A673 (cell line): ENCODE data around the gene TGFB1I1. TPM values are rescaled to one million over a fixed set of nuclear protein-coding genes. Genes with fewer than 3 reads are reported as not detected.

Experiments used
- BruUV-seq: library from RNA; stranded (reverse); fragments of 400-500 nt; replicated peaks from 2 replicates; lab custom pipeline; 2021; lab: Mats Ljungman, UMichigan
- CTCF ChIA-PET: fragments of 300-600 bp; sonication (Branson Sonifier 250); formaldehyde crosslinking; loops from one replicate; lab custom pipeline; 2022; ENCODE audit warnings: antibody characterized with exemption; lab: Charles Lee
- POLR2A ChIA-PET: fragments of 300-600 bp; sonication (Branson Sonifier 250); formaldehyde crosslinking; loops from one replicate; lab custom pipeline; 2022; ENCODE audit warnings: antibody characterized with exemption; ENCODE audit not compliant: low non-redundant PET; lab: Charles Lee
- DNase-seq: peaks from one replicate; pipeline ENCODE4 v3.0.0-alpha.2; 2015; ENCODE audit warnings: low spot score
- H3K27ac ChIP-seq: fragments of 200-600 bp; sonication (generic); 2 replicates; pipeline ENCODE4 v1.5.1; 2016; ENCODE audit warnings: mixed run types, low read depth, mild to moderate bottlenecking, mixed read lengths, antibody characterized with exemption, low read length; ENCODE audit not compliant: poor library complexity, severe bottlenecking
- H3K27me3 ChIP-seq: fragments of 200-600 bp; sonication (generic); replicated peaks from 2 replicates; pipeline ENCODE4 v1.6.1; 2017; ENCODE audit warnings: mixed run types, low read depth, mild to moderate bottlenecking, mixed read lengths, antibody characterized with exemption, low read length; ENCODE audit not compliant: insufficient read depth, poor library complexity
- H3K36me3 ChIP-seq: fragments of 200-600 bp; sonication (generic); 2 replicates; pipeline ENCODE4 v1.6.1; 2016; ENCODE audit warnings: mixed run types, mild to moderate bottlenecking, mixed read lengths, antibody characterized with exemption, low read length; ENCODE audit not compliant: insufficient read depth, poor library complexity, severe bottlenecking
- H3K4me1 ChIP-seq: fragments of 200-600 bp; sonication (generic); 2 replicates; pipeline ENCODE4 v1.6.1; 2017; ENCODE audit warnings: mixed run types, mild to moderate bottlenecking, mixed read lengths, antibody characterized with exemption, low read length; ENCODE audit not compliant: insufficient read depth, poor library complexity, severe bottlenecking
- H3K4me3 ChIP-seq: fragments of 200-600 bp; sonication (generic); 2 replicates; pipeline ENCODE4 v1.5.1; 2016; ENCODE audit warnings: low read depth, mixed run types, mild to moderate bottlenecking, mixed read lengths, low read length; ENCODE audit not compliant: poor library complexity, severe bottlenecking
- H3K9me3 ChIP-seq: fragments of 200-600 bp; sonication (generic); 2 replicates; pipeline ENCODE4 v1.6.1; 2016; ENCODE audit warnings: mixed run types, low read depth, mild to moderate bottlenecking, mixed read lengths, antibody characterized with exemption, low read length; ENCODE audit not compliant: poor library complexity, severe bottlenecking
- EZH2 ChIP-seq: fragments of 200-600 bp; sonication (generic); IDR thresholded peaks from 2 replicates; pipeline ENCODE4 v1.6.1; 2017; ENCODE audit warnings: borderline replicate concordance, low read depth, mild to moderate bottlenecking, mixed read lengths, antibody characterized with exemption, low read length; ENCODE audit not compliant: poor library complexity, severe bottlenecking
- intact Hi-C: fragments of 100-400 bp; cut with micrococcal nuclease; formaldehyde crosslinking; loops from one replicate; pipeline ENCODE4 v1.10.0; 2022; ENCODE audit not compliant: unreplicated experiment
- total RNA-seq: library from RNA; stranded (reverse); gene quantifications from 2 replicates; pipeline ENCODE4 v1.2.3, GENCODE V29; 2021
- TF ChIP-seq, protein P1 (sequence below): fragments of 300-800, 200-600 bp; sonication (generic); conservative IDR thresholded peaks from 2 replicates; pipeline ENCODE4 v1.5.1; 2017; ENCODE audit warnings: low read depth, mild to moderate bottlenecking, antibody characterized with exemption, low read length, moderate library complexity, mixed read lengths

The TGFB1I1 gene
- total RNA-seq, 1 experiment from 2014 or later = 3.3 TPM

DNA sequence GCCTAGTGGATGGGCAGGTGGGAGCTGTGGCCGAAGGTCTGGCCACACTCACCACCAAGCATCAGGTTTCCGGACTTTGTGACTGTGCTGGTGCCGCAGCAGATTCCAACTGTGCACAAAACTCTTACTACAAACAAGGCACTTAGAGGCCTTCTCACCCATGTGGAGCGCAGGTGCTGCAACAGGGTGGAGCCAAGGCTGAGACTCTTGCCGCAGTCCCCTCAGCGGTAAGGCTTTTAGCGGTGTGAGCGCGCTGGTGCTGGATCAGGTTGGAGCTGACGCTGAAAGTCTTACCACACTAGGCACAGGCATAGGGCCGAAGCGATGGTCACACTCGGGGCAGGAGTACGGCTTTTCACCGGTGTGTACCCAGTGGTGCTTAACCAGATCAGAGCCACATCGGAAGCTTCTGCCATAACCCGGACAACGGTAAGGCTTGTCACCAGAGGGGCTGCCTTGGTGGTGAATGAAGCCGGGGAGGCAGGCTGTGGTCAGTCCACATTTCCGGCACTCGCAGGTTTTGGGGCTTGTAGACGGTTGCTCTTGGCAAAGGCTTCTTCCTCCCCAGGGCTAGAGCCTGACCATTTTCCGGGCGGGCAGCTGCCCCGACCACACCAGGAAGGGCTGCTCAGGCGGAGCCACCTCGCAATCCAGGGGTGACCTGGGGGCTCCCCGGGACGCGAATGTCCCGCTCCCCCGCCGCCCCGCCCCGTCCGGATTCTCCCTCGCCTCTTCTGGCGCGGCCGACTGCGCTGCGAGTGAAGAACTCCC lies 13.7 kb upstream of the TGFB1I1 start:
- intact Hi-C loops = loop anchor here (10.0 kb wide), 1 partner anchor 237 kb away; no protein-coding TSS in a partner anchor
- CTCF ChIA-PET = interaction anchor here (0.6 kb wide), 1 partner anchor 78 kb away, joined by 3 read pairs; no protein-coding TSS in a partner anchor
- Histone ChIP-seq H3K4me1 (peaks cover 44% of the 10 kb centered on the region), H3K36me3 (no peaks in the 10 kb centered on the region), H3K4me3 (peak overlapping the region; percentile 62), H3K27me3 (no peaks in the 10 kb centered on the region), H3K9me3 (no peaks in the 10 kb centered on the region), H3K27ac (peak overlapping the region; percentile 98)
- POLR2A ChIA-PET = no interaction called here
- BruUV-seq = no TSS peak
- peak; percentile 28 for DNase-seq
- TF ChIP-seq, protein P1, sequence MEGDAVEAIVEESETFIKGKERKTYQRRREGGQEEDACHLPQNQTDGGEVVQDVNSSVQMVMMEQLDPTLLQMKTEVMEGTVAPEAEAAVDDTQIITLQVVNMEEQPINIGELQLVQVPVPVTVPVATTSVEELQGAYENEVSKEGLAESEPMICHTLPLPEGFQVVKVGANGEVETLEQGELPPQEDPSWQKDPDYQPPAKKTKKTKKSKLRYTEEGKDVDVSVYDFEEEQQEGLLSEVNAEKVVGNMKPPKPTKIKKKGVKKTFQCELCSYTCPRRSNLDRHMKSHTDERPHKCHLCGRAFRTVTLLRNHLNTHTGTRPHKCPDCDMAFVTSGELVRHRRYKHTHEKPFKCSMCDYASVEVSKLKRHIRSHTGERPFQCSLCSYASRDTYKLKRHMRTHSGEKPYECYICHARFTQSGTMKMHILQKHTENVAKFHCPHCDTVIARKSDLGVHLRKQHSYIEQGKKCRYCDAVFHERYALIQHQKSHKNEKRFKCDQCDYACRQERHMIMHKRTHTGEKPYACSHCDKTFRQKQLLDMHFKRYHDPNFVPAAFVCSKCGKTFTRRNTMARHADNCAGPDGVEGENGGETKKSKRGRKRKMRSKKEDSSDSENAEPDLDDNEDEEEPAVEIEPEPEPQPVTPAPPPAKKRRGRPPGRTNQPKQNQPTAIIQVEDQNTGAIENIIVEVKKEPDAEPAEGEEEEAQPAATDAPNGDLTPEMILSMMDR = 0 out of 2 replicates have a peak, but pooled peaks have one; percentile 13
- no peak for TF ChIP-seq EZH2

DNA sequence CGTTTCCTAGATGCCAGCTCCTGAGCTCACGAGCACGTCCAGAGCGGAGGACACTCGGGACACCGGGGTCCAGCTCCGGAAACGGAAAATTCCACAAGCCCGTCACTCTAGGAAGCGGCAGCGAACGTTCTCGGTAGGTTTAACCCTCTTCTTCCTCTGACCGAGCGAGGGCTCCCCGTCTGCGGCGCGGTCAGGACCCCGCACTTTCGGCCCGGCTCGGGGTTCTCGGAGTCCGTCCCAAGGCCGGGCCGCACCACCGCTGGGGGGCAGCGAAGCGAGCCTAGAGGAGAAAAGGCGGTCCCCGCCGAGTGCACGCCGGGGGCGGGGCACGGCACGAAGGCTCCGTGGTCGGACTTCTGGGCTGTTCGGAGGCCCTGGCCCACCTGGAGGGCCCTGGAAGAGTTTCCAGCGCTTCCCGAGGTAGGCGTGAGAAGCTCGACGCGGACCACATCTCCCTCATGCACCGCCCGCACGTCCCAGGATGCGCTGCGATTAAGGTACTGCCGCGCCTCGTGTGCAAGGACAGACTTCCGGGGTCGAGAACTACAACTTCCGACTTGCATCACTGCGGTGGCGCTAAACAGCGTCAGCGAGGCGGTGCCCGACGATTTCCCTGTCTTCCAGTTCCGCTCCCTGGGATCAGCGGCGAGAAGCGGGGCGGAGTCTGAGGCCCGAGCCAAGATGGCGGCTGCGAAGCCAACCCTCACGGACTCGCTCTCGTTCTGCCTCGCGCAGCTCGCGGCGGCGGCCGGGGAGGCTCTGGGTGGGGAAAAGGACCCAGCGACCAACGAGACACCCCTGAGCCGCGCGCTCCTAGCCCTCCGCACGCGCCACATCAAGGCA lies 12.9 kb upstream of the TGFB1I1 start, which contains the start of gene ARMC5:
ARMC5 (plus strand) TSS at position 658 of the 843 bp plus-strand sequence; CDS start at position 682, 24 bp downstream.
- ChIA-PET POLR2A (interaction anchor here (0.6 to 0.9 kb wide), 2 partner anchors 279 to 317 kb away, joined by 3 to 4 read pairs; partner anchors contain the start of gene FUS), CTCF (interaction anchor here (0.6 kb wide), 1 partner anchor 77 kb away, joined by 3 read pairs; no protein-coding TSS in a partner anchor)
- DNase-seq = peak; percentile 98
- no peaks in the 10 kb centered on the region for H3K9me3 ChIP-seq
- TF ChIP-seq EZH2 = no peak
- TF ChIP-seq, protein P1 = peak; percentile 75
- H3K27me3 ChIP-seq = no peaks in the 10 kb centered on the region
- intact Hi-C loops = loop anchor here (10.0 kb wide), 1 partner anchor 236 kb away; no protein-coding TSS in a partner anchor
- peak within 1 kb of the TSS; percentile 62 for H3K4me3 ChIP-seq
- peak within 1 kb of the TSS; percentile 98 for H3K27ac ChIP-seq
- BruUV-seq = TSS peak; percentile 30
- no peaks in the 10 kb centered on the region for H3K36me3 ChIP-seq
- H3K4me1 ChIP-seq = peaks cover 36% of the 10 kb centered on the region
